H1 (cell line): ENCODE measurements around the gene MACROD2. TPM values are rescaled to one million over a fixed set of nuclear protein-coding genes. Genes with fewer than 3 reads are reported as not detected.
A peak's percentile ranks its signal among the peaks of the same experiment; 100 is the strongest.

Experiments
- CTCF ChIA-PET: fragments of 300-600 bp; sonication (Branson Sonifier 250); formaldehyde crosslinking; loops from one replicate; lab custom pipeline; 2021; ENCODE audit not compliant: partially characterized antibody; lab: Charles Lee
- POLR2A ChIA-PET: fragments of 300-600 bp; sonication (Branson Sonifier 250); formaldehyde crosslinking; loops from one replicate; lab custom pipeline; 2021; ENCODE audit warnings: inconsistent platforms; ENCODE audit not compliant: partially characterized antibody; lab: Charles Lee
- DNase-seq, 2 experiments: peaks; one replicate each; pipeline versions ENCODE4 v3.0.0 to v3.0.0-alpha.2; 2010 to 2022; ENCODE audit warnings: low spot score in 2 of 2, low read depth in 1 of 2, mixed read lengths in 1 of 2
- FAIRE-seq: peaks from 2 replicates; lab custom pipeline; 2011; peaks lifted over from hg19 to GRCh38; lab: Jason Lieb, UNC
- H2AFZ ChIP-seq: 2 replicates; pipeline ENCODE4 v1.8.1; 2012; ENCODE audit warnings: low read length, inconsistent platforms
- H2AK5ac ChIP-seq: 2 replicates; pipeline ENCODE4 v1.6.1; 2013; ENCODE audit warnings: low read depth, low read length
- H2BK120ac ChIP-seq: replicated peaks from 2 replicates; pipeline ENCODE3; 2013; ENCODE audit warnings: low read depth, low read length, inconsistent platforms
- H2BK12ac ChIP-seq: 2 replicates; pipeline ENCODE4 v1.6.1; 2013; ENCODE audit warnings: low read depth, low read length
- H2BK15ac ChIP-seq: 2 replicates; pipeline ENCODE4 v1.6.1; 2013; ENCODE audit warnings: low read length
- H2BK20ac ChIP-seq: 2 replicates; pipeline ENCODE4 v1.6.1; 2013; ENCODE audit warnings: low read length
- H2BK5ac ChIP-seq: 2 replicates; pipeline ENCODE4 v1.6.1; 2013; ENCODE audit warnings: low read depth, low read length
- H3K14ac ChIP-seq: 2 replicates; pipeline ENCODE4 v1.6.1; 2013; ENCODE audit warnings: inconsistent platforms; ENCODE audit not compliant: insufficient read length
- H3K18ac ChIP-seq: 2 replicates; pipeline ENCODE4 v1.6.1; 2013; ENCODE audit warnings: low read length; ENCODE audit errors: extremely low read depth
- H3K23ac ChIP-seq: 2 replicates; pipeline ENCODE4 v1.6.1; 2013; ENCODE audit warnings: inconsistent platforms; ENCODE audit not compliant: insufficient read length
- H3K23me2 ChIP-seq: 2 replicates; pipeline ENCODE4 v1.6.1; 2013; ENCODE audit warnings: low read depth, low read length
- H3K27ac ChIP-seq: 2 replicates; pipeline ENCODE4 v1.6.1; 2011; ENCODE audit warnings: low read depth, low read length, inconsistent platforms
- H3K27me3 ChIP-seq, 4 experiments: replicated peaks in 1 of 4; 1 replicate in 1 of 4; 2 replicates in 3 of 4; pipeline versions ENCODE4 v1.6.1 to v1.8.1; 2011 to 2013; ENCODE audit warnings: low read length in 3 of 4, mild to moderate bottlenecking in 3 of 4, inconsistent platforms in 2 of 4, mixed read lengths in 2 of 4, moderate library complexity in 1 of 4; ENCODE audit not compliant: control insufficient read depth in 3 of 4, insufficient read depth in 3 of 4; ENCODE audit errors: extremely low read depth in 1 of 4
- H3K36me3 ChIP-seq, 4 experiments: 2 replicates each; pipeline versions ENCODE4 v1.6.1 to v1.8.1; 2011 to 2013; ENCODE audit warnings: mild to moderate bottlenecking in 4 of 4, low read length in 3 of 4, moderate library complexity in 2 of 4, control low read depth in 1 of 4, inconsistent platforms in 1 of 4; ENCODE audit not compliant: insufficient read depth in 4 of 4, control insufficient read depth in 2 of 4
- H3K4ac ChIP-seq: replicated peaks from 2 replicates; pipeline ENCODE3; 2013; ENCODE audit warnings: low read length, low read depth, mixed read lengths, inconsistent platforms; ENCODE audit not compliant: insufficient read length
- H3K4me1 ChIP-seq, 4 experiments: replicated peaks in 1 of 4; 1 replicate in 1 of 4; 2 replicates in 3 of 4; pipeline versions ENCODE4 v1.6.1 to v1.8.1; 2011 to 2013; ENCODE audit warnings: low read length in 3 of 4, inconsistent platforms in 2 of 4, mixed read lengths in 1 of 4; ENCODE audit not compliant: insufficient read depth in 4 of 4, control insufficient read depth in 3 of 4
- H3K4me2 ChIP-seq, 2 experiments: 2 replicates each; pipeline versions ENCODE4 v1.6.1 to v1.8.1; 2011 to 2013; ENCODE audit warnings: low read depth in 2 of 2, low read length in 2 of 2, control low read depth in 1 of 2, inconsistent platforms in 1 of 2, mild to moderate bottlenecking in 1 of 2; ENCODE audit not compliant: insufficient read depth in 1 of 2
- H3K4me3 ChIP-seq, 4 experiments: fragments of 200-600, 300-600 bp in 1 of 4; sonication (generic), shearing (Covaris generic), sonication (Bioruptor Twin) in 1 of 4; 2 replicates each; pipeline versions ENCODE4 v1.5.1 to v1.8.1; 2011 to 2016; ENCODE audit warnings: low read length in 4 of 4, low read depth in 3 of 4, control low read depth in 2 of 4, inconsistent platforms in 2 of 4, mild to moderate bottlenecking in 2 of 4, mixed read lengths in 1 of 4, moderate library complexity in 1 of 4; ENCODE audit not compliant: insufficient read depth in 2 of 4; ENCODE audit errors: extremely low read depth in 1 of 4
- H3K56ac ChIP-seq: replicated peaks from 2 replicates; pipeline ENCODE3; 2013; ENCODE audit warnings: low read depth, mild to moderate bottlenecking, mixed read lengths, low read length, inconsistent platforms; ENCODE audit not compliant: insufficient read length
- H3K79me1 ChIP-seq: 2 replicates; pipeline ENCODE4 v1.6.1; 2013; ENCODE audit warnings: low read depth, low read length, control low read depth
- H3K79me2 ChIP-seq, 2 experiments: 2 replicates each; pipeline versions ENCODE4 v1.6.1 to v1.8.1; 2012 to 2013; ENCODE audit warnings: low read length in 2 of 2, mild to moderate bottlenecking in 2 of 2, inconsistent platforms in 1 of 2; ENCODE audit not compliant: insufficient read depth in 2 of 2, control insufficient read depth in 1 of 2
- H3K9ac ChIP-seq, 4 experiments: replicated peaks in 1 of 4; 1 replicate in 1 of 4; 2 replicates in 3 of 4; pipeline versions ENCODE4 v1.6.1 to v1.8.1; 2011 to 2013; ENCODE audit warnings: low read depth in 3 of 4, low read length in 3 of 4, control low read depth in 2 of 4, mild to moderate bottlenecking in 2 of 4, moderate library complexity in 2 of 4, inconsistent platforms in 1 of 4; ENCODE audit errors: extremely low read depth in 1 of 4
- H3K9me3 ChIP-seq, 2 experiments: 2 replicates each; pipeline versions ENCODE4 v1.6.1 to v1.8.1; 2012 to 2013; ENCODE audit warnings: mild to moderate bottlenecking in 2 of 2, moderate library complexity in 2 of 2, control low read depth in 1 of 2, inconsistent platforms in 1 of 2, low read depth in 1 of 2, low read length in 1 of 2, mixed read lengths in 1 of 2; ENCODE audit not compliant: insufficient read depth in 2 of 2
- H4K20me1 ChIP-seq, 2 experiments: replicated peaks in 1 of 2; 2 replicates each; pipeline versions ENCODE3 to v1.8.1; 2011 to 2013; ENCODE audit warnings: inconsistent platforms in 2 of 2, low read length in 2 of 2, mild to moderate bottlenecking in 1 of 2; ENCODE audit not compliant: insufficient read depth in 2 of 2, control insufficient read depth in 1 of 2
- H4K5ac ChIP-seq: 2 replicates; pipeline ENCODE4 v1.6.1; 2013; ENCODE audit warnings: low read length, low read depth, mixed read lengths, inconsistent platforms; ENCODE audit not compliant: insufficient read length
- H4K8ac ChIP-seq: 2 replicates; pipeline ENCODE4 v1.8.0; 2013; ENCODE audit warnings: mild to moderate bottlenecking, moderate library complexity, low read length, inconsistent platforms; ENCODE audit not compliant: insufficient read depth; ENCODE audit errors: extremely low read depth
- H4K91ac ChIP-seq: replicated peaks from 2 replicates; pipeline ENCODE3; 2013; ENCODE audit warnings: low read length, mixed read lengths, inconsistent platforms; ENCODE audit not compliant: insufficient read length
- ASH2L ChIP-seq: fragments of 200-600, 300-600 bp; sonication (generic); IDR thresholded peaks from one replicate; pipeline ENCODE4 v1.7.1; 2017; ENCODE audit warnings: low read length
- CTCF ChIP-seq, 3 experiments: IDR thresholded peaks; 1 replicate in 2 of 3; 2 replicates in 1 of 3; pipeline versions ENCODE4 v1.5.1 to v1.6.1; 2011; ENCODE audit warnings: low read length in 3 of 3, mild to moderate bottlenecking in 3 of 3, inconsistent platforms in 2 of 3, low read depth in 1 of 3, moderate library complexity in 1 of 3; ENCODE audit not compliant: insufficient read depth in 1 of 3; ENCODE audit errors: control extremely low read depth in 1 of 3
- FOSL1 ChIP-seq: IDR thresholded peaks from 2 replicates; pipeline ENCODE4 v1.6.1; 2011; ENCODE audit warnings: mild to moderate bottlenecking, low read depth, low read length, moderate library complexity; ENCODE audit not compliant: insufficient read depth
- HDAC6 ChIP-seq: IDR thresholded peaks from one replicate; pipeline ENCODE4 v1.7.1; 2012; ENCODE audit warnings: low read depth, mild to moderate bottlenecking, inconsistent platforms, low read length, moderate library complexity
- MAFK ChIP-seq: IDR thresholded peaks from 2 replicates; pipeline ENCODE4 v1.6.1; 2012; ENCODE audit warnings: low read depth, mild to moderate bottlenecking, improper control_type of control experiment, low read length
- POU5F1 ChIP-seq: IDR thresholded peaks from 2 replicates; pipeline ENCODE4 v1.6.1; 2011; ENCODE audit warnings: low read depth, mild to moderate bottlenecking, low read length, moderate library complexity
- RAD21 ChIP-seq, 2 experiments: IDR thresholded peaks in 1 of 2; conservative IDR thresholded peaks in 1 of 2; 2 replicates each; pipeline ENCODE4 v1.6.1; 2011; ENCODE audit warnings: low read depth in 2 of 2, low read length in 2 of 2, improper control_type of control experiment in 1 of 2, inconsistent platforms in 1 of 2, mild to moderate bottlenecking in 1 of 2, moderate library complexity in 1 of 2
- RNF2 ChIP-seq: fragments of 200-900, 300-1000 bp; sonication (generic); IDR thresholded peaks from 2 replicates; pipeline ENCODE4 v1.7.1; 2016; ENCODE audit warnings: borderline replicate concordance, low read depth, mild to moderate bottlenecking, antibody characterized with exemption, low read length; ENCODE audit not compliant: poor library complexity, severe bottlenecking; ENCODE audit errors: missing control alignments
- SIRT6 ChIP-seq: IDR thresholded peaks from one replicate; pipeline ENCODE4 v1.7.1; 2012; ENCODE audit warnings: low read length, inconsistent platforms
- TAF1 ChIP-seq: IDR thresholded peaks from 2 replicates; pipeline ENCODE4 v1.6.1; 2011; ENCODE audit warnings: mild to moderate bottlenecking, low read depth, low read length
- WGBS, 2 experiments: shearing (Covaris generic) in 1 of 2; methylation state at CpG; one replicate each; pipeline versions ENCODE4 v1.1.6 to v1.1.7; 2013 to 2015; ENCODE audit warnings: low lambda C conversion rate in 2 of 2, mixed read lengths in 2 of 2, inconsistent platforms in 1 of 2, low coverage in 1 of 2, missing lambda C conversion rate in 1 of 2; ENCODE audit not compliant: insufficient replicate concordance in 2 of 2, insufficient coverage in 1 of 2, insufficient read length in 1 of 2; ENCODE audit errors: extremely low coverage in 1 of 2, missing lambda C conversion rate in 1 of 2; 5-methylcytosine and 5-hydroxymethylcytosine counted together
- polyA plus RNA-seq, 7 experiments: library from polyadenylated mRNA; depleted of rRNA in 3 of 7; stranded (reverse) in 5 of 7; unstranded in 2 of 7; fragments of >200 nt in 5 of 7; fragments of 200-250 nt in 2 of 7; gene quantifications; 1 replicate in 5 of 7; 2 replicates in 1 of 7; 4 replicates in 1 of 7; pipeline versions ENCODE4 v1.2.1 to v1.2.3, GENCODE V29; 2011 to 2013; ENCODE audit warnings: missing spikeins in 2 of 7, mixed read lengths in 2 of 7
- total RNA-seq: library from RNA; stranded (reverse); fragmentation: NEBNext Ultra II Directional; extraction: Animal tissue kit (Norgen Biotek cat#: 25700); gene quantifications from 2 replicates; pipeline ENCODE4 v1.2.1, GENCODE V29; 2021
- TF ChIP-seq, protein P1 (sequence below): IDR thresholded peaks from 2 replicates; pipeline ENCODE4 v1.6.1; 2012; ENCODE audit warnings: inconsistent platforms

MACROD2 gene
- total and polyA plus RNA-seq, 2 of the 8 experiments (the other 6 are each of a cell fraction or from before 2014, with no cell fraction given), result 0.70 to 3.9 TPM

- no peaks in the 10 kb centered on the region; a peak in 1 of 7 replicates for H3K27me3 ChIP-seq
- no peak overlapping the region for H3K14ac ChIP-seq
- CTCF ChIA-PET, result interaction anchor here (0.7 kb wide), 1 partner anchor 504 kb away, joined by 4 read pairs; no protein-coding TSS in a partner anchor
- no peaks in the 10 kb centered on the region for H4K20me1 ChIP-seq
- no peak overlapping the region for H3K4ac ChIP-seq
- 0 out of 2 replicates have a peak overlapping the region, but pooled peaks have one; percentile 10 for H2AFZ ChIP-seq
- H3K23me2 ChIP-seq, result no peaks in the 10 kb centered on the region; the same call in 1 of the 2 replicates
- POLR2A ChIA-PET, result interaction anchor here (1.3 kb wide), 1 partner anchor 14 kb away, joined by 3 read pairs; no protein-coding TSS in a partner anchor
- H2BK20ac ChIP-seq, result no peak overlapping the region
- H3K23ac ChIP-seq, result no peak overlapping the region
- no peak overlapping the region for H2BK12ac ChIP-seq
- H2BK120ac ChIP-seq, result no peak overlapping the region
- no peaks in the 10 kb centered on the region for H3K79me2 ChIP-seq
- no peak overlapping the region for H3K18ac ChIP-seq
- H2AK5ac ChIP-seq, result no peak overlapping the region
- WGBS, 2 experiments, result 93% methylated on average over 4 of the region's 4 CpGs; no CpG with 5 or more reads in 1 of the 2 experiments
- no peak overlapping the region for H3K27ac ChIP-seq
- H3K4me2 ChIP-seq, result no peak overlapping the region
- H3K79me1 ChIP-seq, result no peaks in the 10 kb centered on the region
- H3K9ac ChIP-seq, result no peak overlapping the region
- no peaks in the 10 kb centered on the region for H3K9me3 ChIP-seq
- H2BK5ac ChIP-seq, result no peak overlapping the region
- no peaks in the 10 kb centered on the region for H3K36me3 ChIP-seq
- no peak overlapping the region for H3K56ac ChIP-seq
- DNase-seq (no peak), FAIRE-seq (no peak)
- no peak overlapping the region for H4K8ac ChIP-seq
- peaks cover 0 to 3% (median 0%) of the 10 kb centered on the region in 4 experiments; a peak in 1 of 7 replicates for H3K4me1 ChIP-seq
- H4K5ac ChIP-seq, result no peak overlapping the region
- H2BK15ac ChIP-seq, result no peak overlapping the region
- no peak overlapping the region for H4K91ac ChIP-seq
- H3K4me3 ChIP-seq, result no peak overlapping the region
- TF ChIP-seq TAF1 (no peak), CTCF (IDR thresholded peaks at IDR 0.05; ENCODE audit: control extremely low read depth in 1 of 3, insufficient read depth in 1 of 3, low read depth in 1 of 3, low read length in 3 of 3) (no peak), MAFK (no peak), HDAC6 (no peak), SIRT6 (no peak), FOSL1 (no peak), RNF2 (no peak), POU5F1 (no peak), ASH2L (no peak), RAD21 (IDR thresholded peaks at IDR 0.05 in 1 of 2, conservative IDR thresholded peaks at IDR 0.05 in 1 of 2; ENCODE audit: low read depth in 2 of 2, low read length in 2 of 2) (no peak)
- TF ChIP-seq, protein P1, sequence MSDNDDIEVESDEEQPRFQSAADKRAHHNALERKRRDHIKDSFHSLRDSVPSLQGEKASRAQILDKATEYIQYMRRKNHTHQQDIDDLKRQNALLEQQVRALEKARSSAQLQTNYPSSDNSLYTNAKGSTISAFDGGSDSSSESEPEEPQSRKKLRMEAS, result no peak
Observed at GRCh38 chr20:14698125-14698524, 702.8 kb downstream of the MACROD2 start.
